ENCODE data around the gene GSK3B. TPM values are rescaled to one million over a fixed set of nuclear protein-coding genes. Genes with fewer than 3 reads are reported as not detected.

Gene GSK3B
- total and polyA plus RNA-seq, 2 experiments from 2014 or later: 19.7 to 43.1 TPM

DNA sequence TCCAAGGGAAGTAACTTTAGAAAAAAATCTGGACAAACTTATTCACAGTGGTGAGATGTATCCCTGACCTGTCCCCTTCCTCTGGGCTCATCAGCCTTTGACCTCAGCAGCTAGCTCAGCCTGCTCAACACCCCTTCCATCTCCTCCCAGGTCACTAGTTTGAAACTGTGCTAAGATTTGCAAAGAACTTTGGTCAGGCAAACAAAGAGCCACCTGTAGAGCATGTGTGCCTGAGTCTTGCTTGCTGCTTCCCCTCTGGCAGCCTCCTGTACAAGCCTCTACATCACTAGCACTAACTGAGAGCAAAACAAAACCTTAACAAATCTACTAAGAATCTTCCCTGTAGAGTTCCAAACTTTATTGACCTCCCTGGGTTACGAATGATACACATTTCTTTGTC is 268.4 kb downstream of the GSK3B start:
- Histone ChIP-seq H3K36me3 (ENCODE audit: low read depth) (peaks cover 20% of the 10 kb centered on the region), H3K27ac (no peak overlapping the region), H3K9me3 (ENCODE audit: low read depth) (no peaks in the 10 kb centered on the region), H3K9me2 (ENCODE audit: insufficient read depth) (no peaks in the 10 kb centered on the region), H3K4me2 (ENCODE audit: unreplicated experiment) (no peak overlapping the region), H3K4me1 (ENCODE audit: insufficient read depth) (no peaks in the 10 kb centered on the region), H3K9ac (no peak overlapping the region), H3K79me2 (ENCODE audit: insufficient read depth) (peaks cover 18% of the 10 kb centered on the region), H4K20me1 (ENCODE audit: insufficient read depth) (no peaks in the 10 kb centered on the region), H3F3A (ENCODE audit: insufficient read depth) (peaks cover 6% of the 10 kb centered on the region), H3K27me3 (replicated peaks; ENCODE audit: insufficient read depth) (no peaks in the 10 kb centered on the region), H2AFZ (no peak overlapping the region), H3K4me3 (no peak overlapping the region)
- in situ Hi-C loops (cut with MboI): no loop called here
- TF ChIP-seq EZH2 (IDR thresholded peaks at IDR 0.05; ENCODE audit: insufficient read depth, poor library complexity, severe bottlenecking): no peak
- TF ChIP-seq EZH2phosphoT487 (IDR thresholded peaks at IDR 0.05; ENCODE audit: insufficient read depth, low read depth): no peak
- 94 to 100% methylated on average over 1 of the region's 1 CpG for WGBS, 2 experiments (ENCODE audit: low coverage in 1 of 2, low lambda C conversion rate in 2 of 2, missing lambda C conversion rate in 2 of 2)
- DNase-seq: no peak

DNA sequence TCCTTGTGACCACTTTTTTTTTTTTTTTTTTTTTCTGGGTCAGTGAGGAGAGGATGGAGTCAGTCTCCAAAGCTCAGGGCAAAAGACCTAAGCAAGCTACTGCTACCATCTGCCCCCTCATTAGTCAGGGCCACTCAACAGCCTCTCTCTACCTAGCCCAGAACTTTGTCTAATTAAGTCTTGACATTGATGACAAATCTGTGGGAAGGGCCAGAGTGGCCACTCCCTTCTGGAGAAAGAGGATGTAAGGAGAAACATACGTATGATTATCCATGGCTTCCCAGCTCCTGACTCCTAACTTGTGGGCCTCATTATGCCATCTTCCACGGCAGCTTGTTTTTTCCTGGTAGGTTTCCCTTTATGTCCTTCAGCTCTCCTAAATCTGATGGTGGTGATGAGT is 274.4 kb downstream of the GSK3B start:
- WGBS, 2 experiments (ENCODE audit: low coverage in 1 of 2, low lambda C conversion rate in 2 of 2, missing lambda C conversion rate in 2 of 2): 55 to 56% methylated on average over 2 of the region's 2 CpGs
- Histone ChIP-seq H3K9me3 (ENCODE audit: low read depth) (no peaks in the 10 kb centered on the region), H3K27me3 (replicated peaks; ENCODE audit: insufficient read depth) (no peaks in the 10 kb centered on the region), H3K4me2 (ENCODE audit: unreplicated experiment) (no peak overlapping the region), H3K4me3 (no peak overlapping the region), H2AFZ (no peak overlapping the region), H3K27ac (no peak overlapping the region), H3K9me2 (ENCODE audit: insufficient read depth) (no peaks in the 10 kb centered on the region), H3K36me3 (ENCODE audit: low read depth) (peaks cover 8% of the 10 kb centered on the region; the same call in 1 of the 2 replicates), H4K20me1 (ENCODE audit: insufficient read depth) (no peaks in the 10 kb centered on the region), H3K4me1 (ENCODE audit: insufficient read depth) (no peaks in the 10 kb centered on the region), H3K9ac (no peak overlapping the region), H3F3A (ENCODE audit: insufficient read depth) (peaks cover 15% of the 10 kb centered on the region), H3K79me2 (ENCODE audit: insufficient read depth) (no peaks in the 10 kb centered on the region)
- in situ Hi-C loops (cut with MboI): no loop called here
- TF ChIP-seq EZH2 (IDR thresholded peaks at IDR 0.05; ENCODE audit: insufficient read depth, poor library complexity, severe bottlenecking): no peak
- TF ChIP-seq EZH2phosphoT487 (IDR thresholded peaks at IDR 0.05; ENCODE audit: insufficient read depth, low read depth): no peak
- DNase-seq: peak; percentile 33

DNA sequence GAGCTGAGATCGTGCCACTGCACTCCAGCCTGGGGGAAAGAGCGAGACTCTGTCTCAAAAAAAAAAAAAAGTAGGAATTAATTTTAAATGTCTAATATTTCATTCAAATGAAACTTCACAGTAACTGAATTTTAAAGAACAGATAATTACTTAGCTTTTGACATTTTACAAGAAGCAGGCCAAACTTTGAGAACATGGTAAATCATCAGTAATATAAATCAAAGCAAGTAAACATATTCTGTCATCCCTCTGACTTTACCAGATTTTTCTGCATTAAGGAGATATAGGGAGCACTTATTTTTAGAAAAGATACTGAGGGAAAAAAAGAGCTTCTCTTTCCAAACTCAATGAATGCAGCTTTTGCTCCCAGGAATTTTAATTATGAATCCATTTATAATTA is 275.3 kb downstream of the GSK3B start:
- in situ Hi-C loops (cut with MboI): no loop called here
- H4K20me1 ChIP-seq (ENCODE audit: insufficient read depth): no peaks in the 10 kb centered on the region
- no peaks in the 10 kb centered on the region for H3K9me2 ChIP-seq (ENCODE audit: insufficient read depth)
- no peaks in the 10 kb centered on the region for H3K4me1 ChIP-seq (ENCODE audit: insufficient read depth)
- 0 out of 2 replicates have a peak, but pooled peaks cover under 1% of the 10 kb centered on the region for H3K36me3 ChIP-seq (ENCODE audit: low read depth)
- peaks cover 15% of the 10 kb centered on the region for H3F3A ChIP-seq (ENCODE audit: insufficient read depth)
- no peak overlapping the region for H3K27ac ChIP-seq
- no peak for DNase-seq
- no peaks in the 10 kb centered on the region for H3K9me3 ChIP-seq (ENCODE audit: low read depth)
- no peak overlapping the region for H3K4me2 ChIP-seq (ENCODE audit: unreplicated experiment)
- H3K9ac ChIP-seq: no peak overlapping the region
- H3K4me3 ChIP-seq: no peak overlapping the region
- no peaks in the 10 kb centered on the region for H3K79me2 ChIP-seq (ENCODE audit: insufficient read depth)
- TF ChIP-seq EZH2 (IDR thresholded peaks at IDR 0.05; ENCODE audit: insufficient read depth, poor library complexity, severe bottlenecking): no peak
- no peak for TF ChIP-seq EZH2phosphoT487 (IDR thresholded peaks at IDR 0.05; ENCODE audit: insufficient read depth, low read depth)
- no peaks in the 10 kb centered on the region for H3K27me3 ChIP-seq (replicated peaks; ENCODE audit: insufficient read depth)
- H2AFZ ChIP-seq: no peak overlapping the region
- 92 to 100% methylated on average over 2 of the region's 2 CpGs for WGBS, 2 experiments (ENCODE audit: low coverage in 1 of 2, low lambda C conversion rate in 2 of 2, missing lambda C conversion rate in 2 of 2)

DNA sequence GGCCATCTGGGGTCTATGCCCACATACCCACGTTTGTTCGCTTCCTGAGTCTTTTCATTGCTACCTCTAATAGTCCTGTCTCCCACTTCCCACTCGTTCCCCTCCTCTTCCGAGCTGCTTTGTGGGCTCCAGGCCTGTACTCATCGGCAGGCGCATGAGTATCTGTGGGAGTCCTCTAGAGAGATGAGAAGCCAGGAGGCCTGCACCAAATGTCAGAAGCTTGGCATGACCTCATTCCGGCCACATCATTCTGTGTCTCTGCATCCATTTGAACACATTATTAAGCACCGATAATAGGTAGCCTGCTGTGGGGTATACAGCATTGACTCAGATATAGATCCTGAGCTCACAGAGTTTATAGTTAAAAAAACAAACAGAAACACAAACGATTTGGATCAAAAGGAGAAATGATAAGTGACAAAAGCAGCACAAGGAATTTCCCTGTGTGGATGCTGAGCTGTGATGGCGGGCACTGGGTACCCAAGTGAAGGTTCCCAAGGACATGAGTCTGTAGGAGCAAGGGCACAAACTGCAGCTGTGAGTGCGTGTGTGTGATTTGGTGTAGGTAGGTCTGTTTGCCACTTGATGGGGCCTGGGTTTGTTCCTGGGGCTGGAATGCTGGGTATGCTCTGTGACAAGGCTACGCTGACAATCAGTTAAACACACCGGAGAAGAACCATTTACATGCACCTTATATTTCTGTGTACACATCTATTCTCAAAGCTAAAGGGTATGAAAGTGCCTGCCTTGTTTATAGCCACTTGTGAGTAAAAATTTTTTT is 276.5 kb downstream of the GSK3B start:
- TF ChIP-seq EZH2phosphoT487 (IDR thresholded peaks at IDR 0.05; ENCODE audit: insufficient read depth, low read depth) (no peak), EZH2 (IDR thresholded peaks at IDR 0.05; ENCODE audit: insufficient read depth, poor library complexity, severe bottlenecking) (no peak)
- Histone ChIP-seq H3K27ac (no peak overlapping the region), H3K4me2 (ENCODE audit: unreplicated experiment) (no peak overlapping the region), H3K27me3 (replicated peaks; ENCODE audit: insufficient read depth) (no peaks in the 10 kb centered on the region), H3K4me3 (no peak overlapping the region), H3K9me3 (ENCODE audit: low read depth) (no peaks in the 10 kb centered on the region), H2AFZ (no peak overlapping the region), H3F3A (ENCODE audit: insufficient read depth) (peaks cover 14% of the 10 kb centered on the region), H3K36me3 (ENCODE audit: low read depth) (no peaks in the 10 kb centered on the region), H3K4me1 (ENCODE audit: insufficient read depth) (no peaks in the 10 kb centered on the region), H4K20me1 (ENCODE audit: insufficient read depth) (no peaks in the 10 kb centered on the region), H3K9ac (no peak overlapping the region), H3K79me2 (ENCODE audit: insufficient read depth) (no peaks in the 10 kb centered on the region), H3K9me2 (ENCODE audit: insufficient read depth) (no peaks in the 10 kb centered on the region)
- no peak for DNase-seq
- WGBS, 2 experiments (ENCODE audit: low coverage in 1 of 2, low lambda C conversion rate in 2 of 2, missing lambda C conversion rate in 2 of 2): 57 to 61% methylated on average over 13 of the region's 13 CpGs
- in situ Hi-C loops (cut with MboI): no loop called here
